HL-60 (cell line): ENCODE results near the gene MZF1.

ENCODE experiments used
- CTCF ChIP-seq: IDR thresholded peaks from one replicate; pipeline ENCODE4 v1.5.1; 2011; ENCODE audit warnings: low read length, control low read depth, inconsistent platforms; ENCODE audit not compliant: insufficient read depth
- GABPA ChIP-seq: IDR thresholded peaks from 2 replicates; pipeline ENCODE4 v1.6.1; 2012; ENCODE audit warnings: low read depth
- POLR2AphosphoS5 ChIP-seq: IDR thresholded peaks from 2 replicates; pipeline ENCODE4 v1.6.1; 2012; ENCODE audit warnings: low read depth
- REST ChIP-seq: IDR thresholded peaks from 2 replicates; pipeline ENCODE4 v1.6.1; 2012; ENCODE audit warnings: low read depth; ENCODE audit not compliant: insufficient replicate concordance
- SPI1 ChIP-seq: IDR thresholded peaks from 2 replicates; pipeline ENCODE4 v1.6.1; 2012; ENCODE audit warnings: low read depth, mild to moderate bottlenecking, borderline replicate concordance

GRCh38 chr19:58557221-58558065 lies 15.7 kb downstream of the MZF1 start:
- TF ChIP-seq CTCF (no peak), POLR2AphosphoS5 (no peak), SPI1 (no peak), REST (no peak), GABPA (no peak)
